Adrenal gland (tissue), 12 donors: ENCODE measurements around the gene TTC3. TPM values are rescaled to one million over a fixed set of nuclear protein-coding genes. Genes with fewer than 3 reads are reported as not detected.

Source experiments
- DNase-seq, 7 donors: peaks; one replicate each; pipeline ENCODE4 v3.0.0-alpha.2; 2019 to 2020
- H3K27ac ChIP-seq, 5 donors: fragments of 200-600 bp; sonication (generic) in 4 of 5; 1 replicate in 3 of 5; 2 replicates in 2 of 5; pipeline versions ENCODE4 v1.5.1 to v1.8.0; 2016 to 2020; ENCODE audit warnings: mild to moderate bottlenecking in 1 of 5
- H3K27me3 ChIP-seq: fragments of 200-600 bp; 2 replicates; pipeline ENCODE4 v1.8.0; 2021
- H3K36me3 ChIP-seq, 2 donors: fragments of 200-600 bp; replicated peaks in 1 of 2; 1 replicate in 1 of 2; 2 replicates in 1 of 2; pipeline versions ENCODE4 v1.5.1 to v1.8.0; 2018 to 2022
- H3K4me1 ChIP-seq, 2 donors: fragments of 200-600 bp; replicated peaks in 1 of 2; 1 replicate in 1 of 2; 2 replicates in 1 of 2; pipeline versions ENCODE4 v1.5.1 to v1.8.0; 2018 to 2021
- H3K4me3 ChIP-seq, 4 donors: fragments of 200-600 bp; sonication (generic) in 3 of 4; one replicate each; pipeline ENCODE4 v1.5.1; 2016 to 2018
- H3K9me3 ChIP-seq, 3 donors: fragments of 200-600 bp; sonication (generic) in 1 of 3; replicated peaks in 1 of 3; 1 replicate in 2 of 3; 2 replicates in 1 of 3; pipeline versions ENCODE4 v1.5.1 to v1.8.0; 2016 to 2021
- CTCF ChIP-seq, 6 experiments: fragments of 450-650 bp in 4 of 6; fragments of 200-600 bp in 2 of 6; sonication (generic) in 1 of 6; IDR thresholded peaks; 1 replicate in 5 of 6; 2 replicates in 1 of 6; pipeline versions ENCODE4 v1.5.1 to v1.8.0; 2016 to 2021; ENCODE audit warnings: antibody characterized with exemption in 6 of 6, mild to moderate bottlenecking in 2 of 6, moderate library complexity in 1 of 6
- POLR2A ChIP-seq, 2 donors: fragments of 450-650 bp; IDR thresholded peaks; one replicate each; pipeline ENCODE4 v1.6.1; 2017; ENCODE audit warnings: antibody characterized with exemption in 2 of 2, mild to moderate bottlenecking in 2 of 2, moderate library complexity in 1 of 2
- WGBS, 4 donors: extraction: QIAGEN DNeasy Blood & Tissue Kit in 2 of 4; methylation state at CpG; one replicate each; pipeline versions ENCODE4 v1.1.5 to v1.1.7; 2013 to 2017; 5-methylcytosine and 5-hydroxymethylcytosine counted together
- intact Hi-C, 2 donors: fragments of 100-400 bp; cut with DNase I; formaldehyde crosslinking; loops; one replicate each; pipeline versions ENCODE4 v1.14.1 to v1.15.0; 2022 to 2023
- polyA plus RNA-seq, 3 donors: library from polyadenylated mRNA; stranded (reverse); fragments of 200-250 nt in 2 of 3; fragments of 350-450 nt in 1 of 3; fragmentation: Illumina TruSeq in 1 of 3; extraction: RNeasy Lipid Tissue Mini Kit (QIAGEN cat#74804) in 1 of 3; gene quantifications; one replicate each; pipeline ENCODE4 v1.2.3, GENCODE V29; 2013 to 2014
- total RNA-seq, 9 donors: library from RNA; depleted of rRNA in 4 of 9; stranded (reverse); fragments of >200 nt in 4 of 9; fragments of 120-200 nt in 1 of 9; fragmentation: NEBNext Ultra II Directional in 1 of 9; extraction: Animal tissue kit (Norgen Biotek cat#: 25700) in 1 of 9; gene quantifications; one replicate each; pipeline versions ENCODE4 v1.1.0 to v1.2.4, GENCODE V29; 2013 to 2023
- donor health status: healthy with polysubstance abuse.
- donor health status: Bipolar disorder and iron deficiency.
- donor health status: DM: yes; HTN: yes; CAD: no.
- donor health status: DM: no; HTN: no; CAD: no.
- donor health status: DM: no; HTN: no; CAD: no.
- donor health status: DM: yes; HTN: yes; CAD: no.

The TTC3 gene
- total and polyA plus RNA-seq, 12 donors, result 37.9 to 286 (median 136) TPM

GRCh38 chr21:37199057-37199924, 126.2 kb downstream of the TTC3 start:
- TF ChIP-seq POLR2A (IDR thresholded peaks at IDR 0.05), result no peak
- no peak for TF ChIP-seq CTCF (IDR thresholded peaks at IDR 0.05)
- intact Hi-C loops, result no loop called here
- 81 to 88% (median 83%) methylated on average over 10 to 11 of the region's 11 CpGs for WGBS, 4 donors
- H3K27ac ChIP-seq, result no peak overlapping the region
- no peak overlapping the region for H3K4me3 ChIP-seq
- H3K9me3 ChIP-seq, result no peaks in the 10 kb centered on the region
- H3K27me3 ChIP-seq, result no peaks in the 10 kb centered on the region
- DNase-seq, result no peak
- no peaks in the 10 kb centered on the region for H3K4me1 ChIP-seq
- peaks cover 0 to 72% of the 10 kb centered on the region in 2 donors for H3K36me3 ChIP-seq

GRCh38 chr21:37200641-37201480, 127.8 kb downstream of the TTC3 start:
- Histone ChIP-seq H3K27ac (no peak overlapping the region), H3K27me3 (no peaks in the 10 kb centered on the region), H3K36me3 (peaks cover 0 to 59% of the 10 kb centered on the region in 2 donors), H3K9me3 (no peaks in the 10 kb centered on the region), H3K4me3 (no peak overlapping the region), H3K4me1 (no peaks in the 10 kb centered on the region)
- WGBS, 4 donors, result 80 to 96% (median 90%) methylated on average over 3 to 16 of the region's 16 CpGs
- intact Hi-C loops, result no loop called here
- peak in 1 of 7 donors; percentile 7 for DNase-seq
- TF ChIP-seq CTCF (IDR thresholded peaks at IDR 0.05), result no peak
- TF ChIP-seq POLR2A (IDR thresholded peaks at IDR 0.05), result no peak

GRCh38 chr21:37202221-37203110, 129.4 kb downstream of the TTC3 start:
- H3K4me3 ChIP-seq, result no peak overlapping the region
- no peak for DNase-seq
- WGBS, 4 donors, result 86 to 90% (median 89%) methylated on average over 14 of the region's 14 CpGs
- no peaks in the 10 kb centered on the region for H3K27me3 ChIP-seq
- H3K36me3 ChIP-seq, result peaks cover 0 to 53% of the 10 kb centered on the region in 2 donors
- intact Hi-C loops, result no loop called here
- no peak overlapping the region for H3K27ac ChIP-seq
- TF ChIP-seq CTCF (IDR thresholded peaks at IDR 0.05) (no peak), POLR2A (IDR thresholded peaks at IDR 0.05) (no peak)
- H3K9me3 ChIP-seq, result no peaks in the 10 kb centered on the region
- peaks cover 2 to 5% of the 10 kb centered on the region in 2 donors for H3K4me1 ChIP-seq
